Smooth muscle cell (in vitro differentiated cells): ENCODE results near the gene CHMP1B. TPM values are rescaled to one million over a fixed set of nuclear protein-coding genes. Genes with fewer than 3 reads are reported as not detected.
"Not testable (repeated sequence)": the region's sequence is repeated elsewhere in the genome, so short reads cannot be mapped to it uniquely, and the experiment has no call there.

ENCODE experiments used
- DNase-seq: peaks from one replicate; lab custom pipeline; 2025; ENCODE audit not compliant: unreplicated experiment; lab: John Stamatoyannopoulos, UW
- H2AFZ ChIP-seq: fragments of 200-600 bp; sonication (generic); 2 replicates; pipeline ENCODE4 v1.6.0; 2016; ENCODE audit warnings: antibody characterized with exemption, low read depth, mild to moderate bottlenecking
- H3F3A ChIP-seq: fragments of 200-600 bp; sonication (generic); 2 replicates; pipeline ENCODE4 v1.6.0; 2017; ENCODE audit warnings: antibody characterized with exemption, low read depth
- H3K27ac ChIP-seq: fragments of 200-600 bp; sonication (generic); 2 replicates; pipeline ENCODE4 v1.5.1; 2016; ENCODE audit warnings: low read depth, mild to moderate bottlenecking
- H3K27me3 ChIP-seq: fragments of 200-600 bp; sonication (generic); 2 replicates; pipeline ENCODE4 v1.6.1; 2016; ENCODE audit warnings: low read depth, mild to moderate bottlenecking
- H3K36me3 ChIP-seq: fragments of 200-600 bp; sonication (generic); 2 replicates; pipeline ENCODE4 v1.5.1; 2016; ENCODE audit warnings: low read depth
- H3K4me1 ChIP-seq: fragments of 200-600 bp; sonication (generic); 2 replicates; pipeline ENCODE4 v1.5.1; 2016; ENCODE audit warnings: low read depth
- H3K4me2 ChIP-seq: fragments of 200-600 bp; sonication (generic); 2 replicates; pipeline ENCODE4 v1.6.0; 2016; ENCODE audit warnings: mild to moderate bottlenecking
- H3K4me3 ChIP-seq: fragments of 200-600 bp; sonication (generic); 2 replicates; pipeline ENCODE4 v1.5.1; 2016; ENCODE audit warnings: mild to moderate bottlenecking
- H3K79me2 ChIP-seq: fragments of 200-600 bp; sonication (generic); 2 replicates; pipeline ENCODE4 v1.6.0; 2016; ENCODE audit warnings: low read depth, mild to moderate bottlenecking
- H3K9ac ChIP-seq: fragments of 200-600 bp; sonication (generic); 2 replicates; pipeline ENCODE4 v1.6.0; 2016; ENCODE audit warnings: low read depth
- H3K9me3 ChIP-seq: fragments of 200-600 bp; sonication (generic); replicated peaks from 2 replicates; pipeline ENCODE4 v1.5.1; 2016; ENCODE audit warnings: low read depth
- H4K20me1 ChIP-seq: fragments of 200-600 bp; sonication (generic); 2 replicates; pipeline ENCODE4 v1.6.0; 2016; ENCODE audit warnings: low read depth
- WGBS: methylation state at CpG from one replicate; pipeline ENCODE4 v1.1.7; 2016; ENCODE audit warnings: low lambda C conversion rate; 5-methylcytosine and 5-hydroxymethylcytosine counted together
- polyA plus RNA-seq: library from polyadenylated mRNA; unstranded; fragments of >200 nt; fragmentation: Nextera tagmentation; extraction: Ambion mirVana; gene quantifications from 2 replicates; pipeline ENCODE4 v1.2.1, GENCODE V29; 2016
- total RNA-seq: library from RNA; depleted of rRNA; stranded (reverse); fragments of >200 nt; gene quantifications from 2 replicates; pipeline ENCODE4 v1.2.3, GENCODE V29; 2014
- TF ChIP-seq, protein P1 (sequence below): fragments of 200-600 bp; sonication (generic); IDR thresholded peaks from 2 replicates; pipeline ENCODE4 v1.5.1; 2017; ENCODE audit warnings: borderline replicate concordance, mild to moderate bottlenecking, antibody characterized with exemption; ENCODE audit not compliant: insufficient read depth, poor library complexity, severe bottlenecking

Gene CHMP1B
- total and polyA plus RNA-seq, 2 experiments from 2014 or later, result 35.6 to 54.6 TPM

DNA sequence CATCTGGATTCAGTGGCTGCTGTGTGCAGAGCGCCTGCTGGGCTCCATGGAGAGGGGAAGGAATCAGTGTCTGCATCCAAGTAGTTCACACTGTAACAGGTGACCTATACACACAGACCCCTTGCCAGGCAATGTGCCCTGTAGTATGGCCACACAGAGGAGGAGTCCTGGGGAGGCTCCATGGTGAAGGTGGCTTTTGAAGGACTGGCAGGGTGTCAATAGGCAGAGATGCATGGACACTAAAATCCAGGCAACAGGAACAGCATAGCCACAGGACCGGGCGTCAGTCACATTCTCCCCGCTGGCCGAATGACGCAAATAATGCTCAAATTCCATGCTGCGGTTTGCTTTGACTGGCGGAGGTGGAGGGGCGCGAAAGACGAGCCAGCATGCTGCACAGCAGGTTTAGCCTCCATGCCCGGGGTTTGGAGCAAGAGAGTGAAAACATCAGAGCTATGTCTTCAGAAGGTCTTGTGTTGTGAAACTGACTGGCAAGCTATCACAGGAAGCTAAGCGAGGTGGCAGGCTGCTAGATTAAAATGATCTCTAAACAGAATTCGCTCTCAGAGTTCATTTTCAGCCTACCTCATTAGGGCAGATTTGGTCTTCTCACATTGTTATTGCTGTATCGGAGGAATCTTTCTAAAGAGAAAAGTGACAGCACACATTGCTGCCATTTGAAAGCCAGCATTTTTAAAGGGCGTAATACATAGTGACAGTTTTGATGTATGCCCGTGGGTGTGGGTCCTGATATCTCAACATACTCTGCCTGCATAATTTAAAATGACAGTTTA is 1.2 kb upstream of the CHMP1B start:
- H3K36me3 ChIP-seq, result no peaks in the 10 kb centered on the region
- TF ChIP-seq, protein P1, sequence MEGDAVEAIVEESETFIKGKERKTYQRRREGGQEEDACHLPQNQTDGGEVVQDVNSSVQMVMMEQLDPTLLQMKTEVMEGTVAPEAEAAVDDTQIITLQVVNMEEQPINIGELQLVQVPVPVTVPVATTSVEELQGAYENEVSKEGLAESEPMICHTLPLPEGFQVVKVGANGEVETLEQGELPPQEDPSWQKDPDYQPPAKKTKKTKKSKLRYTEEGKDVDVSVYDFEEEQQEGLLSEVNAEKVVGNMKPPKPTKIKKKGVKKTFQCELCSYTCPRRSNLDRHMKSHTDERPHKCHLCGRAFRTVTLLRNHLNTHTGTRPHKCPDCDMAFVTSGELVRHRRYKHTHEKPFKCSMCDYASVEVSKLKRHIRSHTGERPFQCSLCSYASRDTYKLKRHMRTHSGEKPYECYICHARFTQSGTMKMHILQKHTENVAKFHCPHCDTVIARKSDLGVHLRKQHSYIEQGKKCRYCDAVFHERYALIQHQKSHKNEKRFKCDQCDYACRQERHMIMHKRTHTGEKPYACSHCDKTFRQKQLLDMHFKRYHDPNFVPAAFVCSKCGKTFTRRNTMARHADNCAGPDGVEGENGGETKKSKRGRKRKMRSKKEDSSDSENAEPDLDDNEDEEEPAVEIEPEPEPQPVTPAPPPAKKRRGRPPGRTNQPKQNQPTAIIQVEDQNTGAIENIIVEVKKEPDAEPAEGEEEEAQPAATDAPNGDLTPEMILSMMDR, result no peak
- H3K9ac ChIP-seq, result peak overlapping the region; percentile 100
- no peaks in the 10 kb centered on the region for H3K9me3 ChIP-seq
- no peak for DNase-seq
- H3K27me3 ChIP-seq, result no peaks in the 10 kb centered on the region
- no peaks in the 10 kb centered on the region for H3F3A ChIP-seq
- H3K27ac ChIP-seq, result peak overlapping the region; percentile 100
- H2AFZ ChIP-seq, result peak overlapping the region; percentile 89
- WGBS, result 69% methylated on average over 17 of the region's 17 CpGs
- peaks cover 27% of the 10 kb centered on the region for H3K79me2 ChIP-seq
- peaks cover 20% of the 10 kb centered on the region for H3K4me1 ChIP-seq
- H3K4me3 ChIP-seq, result peak overlapping the region; percentile 100
- H3K4me2 ChIP-seq, result peak overlapping the region; percentile 99
- peaks cover 23% of the 10 kb centered on the region for H4K20me1 ChIP-seq

DNA sequence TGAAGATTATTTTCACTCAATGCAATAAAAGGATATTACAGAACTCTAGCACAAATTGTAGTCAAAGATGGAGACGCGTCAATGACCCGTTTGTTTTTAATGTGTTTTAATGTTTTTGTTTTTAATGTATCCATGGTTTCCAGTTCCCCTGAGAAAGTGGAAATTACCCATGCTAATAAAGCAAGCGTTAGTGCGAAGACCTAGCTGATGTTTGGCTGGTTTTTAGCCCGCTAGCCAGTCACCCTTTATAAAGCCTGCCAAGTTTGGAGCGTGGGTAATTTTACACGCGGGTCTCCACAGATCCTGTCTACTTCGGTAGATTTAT is 430 bp upstream of the CHMP1B start:
- no peaks in the 10 kb centered on the region for H3K27me3 ChIP-seq
- H3K9me3 ChIP-seq, result no peaks in the 10 kb centered on the region
- H3F3A ChIP-seq, result peaks cover under 1% of the 10 kb centered on the region
- peaks cover 20% of the 10 kb centered on the region for H3K4me1 ChIP-seq
- H3K4me3 ChIP-seq, result peak overlapping the region; percentile 100
- peaks cover 23% of the 10 kb centered on the region for H4K20me1 ChIP-seq
- H3K9ac ChIP-seq, result peak overlapping the region; percentile 100
- peak overlapping the region; percentile 100 for H3K27ac ChIP-seq
- no peaks in the 10 kb centered on the region for H3K36me3 ChIP-seq
- peak overlapping the region; percentile 99 for H3K4me2 ChIP-seq
- 17% methylated on average over 10 of the region's 10 CpGs for WGBS
- no peak for DNase-seq
- TF ChIP-seq, protein P1, result no peak
- H3K79me2 ChIP-seq, result peaks cover 27% of the 10 kb centered on the region
- peak overlapping the region; percentile 89 for H2AFZ ChIP-seq

DNA sequence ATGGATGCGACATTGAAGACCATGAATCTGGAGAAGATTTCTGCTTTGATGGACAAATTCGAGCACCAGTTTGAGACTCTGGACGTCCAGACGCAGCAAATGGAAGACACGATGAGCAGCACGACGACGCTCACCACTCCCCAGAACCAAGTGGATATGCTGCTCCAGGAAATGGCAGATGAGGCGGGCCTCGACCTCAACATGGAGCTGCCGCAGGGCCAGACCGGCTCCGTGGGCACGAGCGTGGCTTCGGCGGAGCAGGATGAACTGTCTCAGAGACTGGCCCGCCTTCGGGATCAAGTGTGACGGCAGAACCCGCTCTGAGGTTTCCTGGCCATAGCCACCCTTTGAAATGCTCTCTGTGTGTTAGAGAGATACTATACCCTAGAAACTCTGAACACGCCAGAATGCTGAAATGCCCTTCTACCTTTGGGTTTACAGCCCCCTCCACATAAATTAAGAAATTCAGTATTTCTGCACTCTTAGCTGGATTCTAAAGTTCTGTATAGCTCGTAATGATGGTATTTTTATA is 659 bp downstream of the CHMP1B start:
- WGBS, result under 1% methylated on average over 23 of the region's 23 CpGs
- Histone ChIP-seq H4K20me1 (peaks cover 23% of the 10 kb centered on the region), H3K36me3 (no peaks in the 10 kb centered on the region), H3K9ac (peak overlapping the region; percentile 100), H3K4me2 (peak overlapping the region; percentile 99), H3K79me2 (peaks cover 27% of the 10 kb centered on the region), H3K27ac (peak overlapping the region; percentile 100), H3K27me3 (no peaks in the 10 kb centered on the region), H3F3A (peaks cover 11% of the 10 kb centered on the region), H2AFZ (no peak overlapping the region), H3K4me1 (peaks cover 25% of the 10 kb centered on the region), H3K4me3 (peak overlapping the region; percentile 100), H3K9me3 (no peaks in the 10 kb centered on the region)
- TF ChIP-seq, protein P1, result no peak
- DNase-seq, result no peak

DNA sequence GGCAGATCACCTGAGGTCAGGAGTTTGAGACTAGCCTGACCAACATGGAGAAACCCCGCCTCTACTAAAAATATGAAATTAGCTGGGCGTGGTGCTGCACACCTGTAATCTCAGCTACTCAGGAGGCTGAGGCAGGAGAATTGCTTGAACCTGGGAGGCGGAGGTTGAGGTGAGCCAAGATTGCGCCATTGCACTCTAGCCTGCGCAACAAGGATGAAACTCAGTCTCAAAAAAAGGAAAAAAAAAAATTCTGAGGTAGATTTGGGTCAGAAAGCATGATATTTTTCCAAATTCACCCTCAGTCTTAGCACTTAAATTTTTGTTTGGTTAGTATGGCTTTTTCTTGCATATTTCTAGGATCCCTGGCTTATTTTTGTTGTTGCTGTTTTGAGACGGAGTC is 3.3 kb downstream of the CHMP1B start:
- not testable (repeated sequence) for DNase-seq, H3K4me3 ChIP-seq, H3K9me3 ChIP-seq, H3K9ac ChIP-seq, H3K4me2 ChIP-seq, H2AFZ ChIP-seq, H3K36me3 ChIP-seq, H3K27ac ChIP-seq, H3K27me3 ChIP-seq
- WGBS, result over 99% methylated on average over 6 of the region's 6 CpGs
- Histone ChIP-seq H4K20me1 (peaks cover 23% of the 10 kb centered on the region), H3K4me1 (peaks cover 30% of the 10 kb centered on the region), H3K79me2 (peaks cover 27% of the 10 kb centered on the region), H3F3A (peaks cover 21% of the 10 kb centered on the region)
